ENCODE data around the gene ATP8B4.

DNA sequence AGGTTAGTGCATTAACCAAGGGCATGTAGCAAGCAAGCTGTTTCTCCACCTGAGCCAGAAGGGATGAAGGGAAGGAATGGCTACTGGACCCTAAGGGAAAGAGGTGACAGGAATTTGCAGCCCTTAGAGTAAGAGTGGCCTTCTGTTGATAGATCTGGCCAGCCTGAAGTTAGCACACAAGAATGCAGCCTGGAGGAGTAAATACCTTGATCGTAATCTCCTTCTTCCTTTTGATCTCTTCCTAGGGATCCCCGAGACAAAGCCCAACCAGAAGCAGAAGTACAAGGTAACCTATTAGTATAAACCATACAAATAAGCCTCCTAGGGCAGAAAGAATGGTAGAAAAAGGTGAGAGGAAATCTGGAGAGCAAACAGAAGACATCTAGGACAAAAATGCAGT is 134.6 kb downstream of the ATP8B4 start:
- no peak for TF ChIP-seq EP300 (IDR thresholded peaks at IDR 0.05)
- TF ChIP-seq, protein P1, sequence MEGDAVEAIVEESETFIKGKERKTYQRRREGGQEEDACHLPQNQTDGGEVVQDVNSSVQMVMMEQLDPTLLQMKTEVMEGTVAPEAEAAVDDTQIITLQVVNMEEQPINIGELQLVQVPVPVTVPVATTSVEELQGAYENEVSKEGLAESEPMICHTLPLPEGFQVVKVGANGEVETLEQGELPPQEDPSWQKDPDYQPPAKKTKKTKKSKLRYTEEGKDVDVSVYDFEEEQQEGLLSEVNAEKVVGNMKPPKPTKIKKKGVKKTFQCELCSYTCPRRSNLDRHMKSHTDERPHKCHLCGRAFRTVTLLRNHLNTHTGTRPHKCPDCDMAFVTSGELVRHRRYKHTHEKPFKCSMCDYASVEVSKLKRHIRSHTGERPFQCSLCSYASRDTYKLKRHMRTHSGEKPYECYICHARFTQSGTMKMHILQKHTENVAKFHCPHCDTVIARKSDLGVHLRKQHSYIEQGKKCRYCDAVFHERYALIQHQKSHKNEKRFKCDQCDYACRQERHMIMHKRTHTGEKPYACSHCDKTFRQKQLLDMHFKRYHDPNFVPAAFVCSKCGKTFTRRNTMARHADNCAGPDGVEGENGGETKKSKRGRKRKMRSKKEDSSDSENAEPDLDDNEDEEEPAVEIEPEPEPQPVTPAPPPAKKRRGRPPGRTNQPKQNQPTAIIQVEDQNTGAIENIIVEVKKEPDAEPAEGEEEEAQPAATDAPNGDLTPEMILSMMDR (IDR thresholded peaks at IDR 0.05) = no peak

Data from tibial nerve (tissue), 4 donors.